K562 (cell line): ENCODE results near the gene JKAMP. TPM values are rescaled to one million over a fixed set of nuclear protein-coding genes. Genes with fewer than 3 reads are reported as not detected.

ENCODE experiments used
- ATAC-seq: fragments of 200-7000 bp; cut with Tn5 transposase; 3 replicates; pipeline ENCODE4 v1.9.1; 2020; ENCODE audit warnings: moderate library complexity
- BruUV-seq: library from RNA; stranded (reverse); fragments of 400-500 nt; replicated peaks from 2 replicates; lab custom pipeline; 2021; lab: Mats Ljungman, UMichigan
- CTCF ChIA-PET: fragments of 300-600 bp; formaldehyde crosslinking; extraction: SDS; loops from one replicate; lab custom pipeline; 2021; ENCODE audit warnings: low intra/inter-chr PET ratio; lab: Yijun Ruan, JAX
- POLR2A ChIA-PET: fragments of 300-600, 350-650 bp; sonication (Branson Sonifier 250); formaldehyde crosslinking; extraction: SDS; loops from one replicate; lab custom pipeline; 2021; ENCODE audit warnings: antibody characterized with exemption, inconsistent platforms; lab: Yijun Ruan, JAX
- DNase-seq, 4 experiments: peaks; one replicate each; pipeline versions ENCODE4 v3.0.0 to v3.0.0-alpha.2; 2011 to 2018; ENCODE audit warnings: low spot score in 3 of 4, mixed read lengths in 3 of 4; ENCODE audit errors: extremely low read depth in 1 of 4
- FAIRE-seq: peaks from 2 replicates; lab custom pipeline; 2011; peaks lifted over from hg19 to GRCh38; lab: Jason Lieb, UNC
- H2AFZ ChIP-seq: 2 replicates; pipeline ENCODE4 v1.6.0; 2011; ENCODE audit warnings: low read depth, low read length, control low read depth, inconsistent platforms
- H3K27ac ChIP-seq: fragments of 200-600 bp; 3 replicates; pipeline ENCODE4 v1.8.0; 2011; ENCODE audit warnings: low read depth, mild to moderate bottlenecking, control low read depth, inconsistent platforms, low read length, moderate library complexity, mixed read lengths; ENCODE audit errors: extremely low read depth
- H3K27me3 ChIP-seq, 2 experiments: fragments of 300-600 bp in 1 of 2; 2 replicates in 1 of 2; 3 replicates in 1 of 2; pipeline versions ENCODE4 v1.6.0 to v1.8.0; 2011; ENCODE audit warnings: inconsistent platforms in 2 of 2, low read length in 2 of 2, mild to moderate bottlenecking in 1 of 2, mixed read lengths in 1 of 2, moderate library complexity in 1 of 2; ENCODE audit not compliant: control insufficient read depth in 2 of 2, insufficient read depth in 2 of 2
- H3K36me3 ChIP-seq: fragments of 300-600 bp; 3 replicates; pipeline ENCODE4 v1.8.0; 2011; ENCODE audit warnings: mild to moderate bottlenecking, low read length, inconsistent platforms; ENCODE audit not compliant: control insufficient read depth, insufficient read depth
- H3K4me1 ChIP-seq, 2 experiments: fragments of 200-600 bp in 1 of 2; replicated peaks in 1 of 2; 2 replicates in 1 of 2; 3 replicates in 1 of 2; pipeline versions ENCODE4 v1.5.1 to v1.8.0; 2011; ENCODE audit warnings: inconsistent platforms in 2 of 2, low read length in 2 of 2, mild to moderate bottlenecking in 1 of 2, mixed read lengths in 1 of 2, moderate library complexity in 1 of 2; ENCODE audit not compliant: control insufficient read depth in 2 of 2, insufficient read depth in 2 of 2
- H3K4me2 ChIP-seq: 2 replicates; pipeline ENCODE4 v1.6.1; 2011; ENCODE audit warnings: low read length, control low read depth, inconsistent platforms, mixed read lengths; ENCODE audit not compliant: insufficient read depth
- H3K4me3 ChIP-seq: fragments of 200-600 bp; sonication (generic), shearing (Covaris generic); 2 replicates; pipeline ENCODE4 v1.5.1; 2016; ENCODE audit warnings: control low read depth, inconsistent platforms
- H3K79me2 ChIP-seq: fragments of 200-600 bp; 3 replicates; pipeline ENCODE4 v1.8.0; 2011; ENCODE audit warnings: low read length, inconsistent platforms; ENCODE audit not compliant: control insufficient read depth, insufficient read depth
- H3K9ac ChIP-seq, 2 experiments: 2 replicates each; pipeline versions ENCODE4 v1.6.0 to v1.6.1; 2011; ENCODE audit warnings: low read depth in 2 of 2, low read length in 2 of 2, control low read depth in 1 of 2, inconsistent platforms in 1 of 2, mild to moderate bottlenecking in 1 of 2, mixed read lengths in 1 of 2; ENCODE audit not compliant: insufficient read depth in 1 of 2
- H3K9me1 ChIP-seq: one replicate; pipeline ENCODE4 v1.6.0; 2011; ENCODE audit warnings: inconsistent platforms, mild to moderate bottlenecking, low read length, moderate library complexity; ENCODE audit not compliant: control insufficient read depth, insufficient read depth
- H3K9me3 ChIP-seq: replicated peaks from 2 replicates; pipeline ENCODE4 v1.5.1; 2011; ENCODE audit warnings: low read depth, low read length, inconsistent platforms; ENCODE audit not compliant: control insufficient read depth, insufficient read depth
- H4K20me1 ChIP-seq: replicated peaks from 2 replicates; pipeline ENCODE4 v1.6.1; 2011; ENCODE audit warnings: low read length, inconsistent platforms, mixed read lengths; ENCODE audit not compliant: control insufficient read depth, insufficient read depth
- ADNP ChIP-seq: fragments of 200-800 bp; sonication (Bioruptor generic); IDR thresholded peaks from 2 replicates; pipeline ENCODE4 v1.6.1; 2016; ENCODE audit warnings: missing genetic modification characterization, missing compliant biosample characterization
- ARID3B ChIP-seq: fragments of 250-450 bp; sonication (Bioruptor Pico); IDR thresholded peaks from 2 replicates; pipeline ENCODE4 v1.4.0; 2020; ENCODE audit warnings: borderline replicate concordance
- C11orf30 ChIP-seq: fragments of 450-650 bp; IDR thresholded peaks from 2 replicates; pipeline ENCODE4 v1.6.1; 2016; ENCODE audit warnings: low read depth, mild to moderate bottlenecking
- CBX8 ChIP-seq: fragments of 200-600 bp; sonication (generic); IDR thresholded peaks from 2 replicates; pipeline ENCODE4 v1.6.1; 2012; ENCODE audit warnings: borderline replicate concordance, mixed run types, low read depth, mild to moderate bottlenecking, moderate library complexity, mixed read lengths, low read length, control low read depth, inconsistent platforms; ENCODE audit not compliant: poor library complexity, severe bottlenecking; ENCODE audit errors: extremely low read depth
- JUND ChIP-seq, 2 experiments: IDR thresholded peaks; 2 replicates in 1 of 2; 3 replicates in 1 of 2; pipeline ENCODE4 v1.6.1; 2011; ENCODE audit warnings: borderline replicate concordance in 2 of 2, low read depth in 2 of 2, low read length in 2 of 2, improper control_type of control experiment in 1 of 2, missing biosample characterization in 1 of 2, missing genetic modification characterization in 1 of 2, missing genetic modification reagents in 1 of 2
- KDM1A ChIP-seq, 2 experiments: fragments of 450-650 bp; IDR thresholded peaks; 2 replicates each; pipeline ENCODE4 v1.6.1; 2016; ENCODE audit warnings: mild to moderate bottlenecking in 2 of 2
- RBBP5 ChIP-seq: fragments of 200-600 bp; sonication (generic); IDR thresholded peaks from 2 replicates; pipeline ENCODE4 v1.6.1; 2012; ENCODE audit warnings: borderline replicate concordance, mild to moderate bottlenecking, low read length, control low read depth, inconsistent platforms; ENCODE audit not compliant: insufficient read depth, poor library complexity, severe bottlenecking
- RBM15 ChIP-seq: fragments of 200-400 bp; formaldehyde crosslinking; IDR thresholded peaks from 2 replicates; pipeline ENCODE4 v1.6.1; 2018; ENCODE audit warnings: mild to moderate bottlenecking, low read length, moderate library complexity; ENCODE audit not compliant: insufficient read depth
- SMARCE1 ChIP-seq: fragments of 450-650 bp; IDR thresholded peaks from 2 replicates; pipeline ENCODE4 v1.7.1; 2016; ENCODE audit warnings: mild to moderate bottlenecking
- SRSF3 ChIP-seq: fragments of 200-400 bp; formaldehyde crosslinking; IDR thresholded peaks from 2 replicates; pipeline ENCODE4 v1.6.1; 2016; ENCODE audit warnings: mild to moderate bottlenecking, low read length, moderate library complexity; ENCODE audit not compliant: insufficient read depth
- TCF15 ChIP-seq: fragments of 250-450 bp; sonication (Bioruptor Pico); IDR thresholded peaks from 2 replicates; pipeline ENCODE4 v1.8.0; 2022; ENCODE audit warnings: moderate library complexity, mild to moderate bottlenecking, inconsistent platforms
- ZNF282 ChIP-seq: sonication (generic); formaldehyde crosslinking; IDR thresholded peaks from 2 replicates; pipeline ENCODE4 v1.8.1; 2023; ENCODE audit warnings: missing genetic modification reagents
- ZNF316 ChIP-seq: fragments of 450-650 bp; IDR thresholded peaks from 2 replicates; pipeline ENCODE4 v1.6.1; 2016
- WGBS: fragments of 100-300 bp; shearing (Covaris generic); methylation state at CpG from one replicate; pipeline ENCODE4 v1.1.6; 2016; ENCODE audit warnings: low coverage, mixed read lengths; ENCODE audit not compliant: insufficient coverage; ENCODE audit errors: missing lambda C conversion rate; 5-methylcytosine and 5-hydroxymethylcytosine counted together
- in situ Hi-C: fragments of 300-500 bp; cut with MboI; formaldehyde crosslinking; loops from 4 replicates; pipeline ENCODE4 v1.15.0; 2018; ENCODE audit warnings: inconsistent platforms, mixed read lengths
- intact Hi-C: fragments of 100-400 bp; cut with micrococcal nuclease; formaldehyde crosslinking; loops from 2 replicates; pipeline ENCODE4 v1.14.2; 2022
- polyA plus RNA-seq, 8 experiments: library from polyadenylated mRNA; depleted of rRNA in 4 of 8; stranded (reverse) in 5 of 8; unstranded in 3 of 8; fragments of >200 nt; fragmentation: Nextera tagmentation in 2 of 8; fragmentation: Illumina TruSeq in 1 of 8; extraction: Ambion mirVana in 2 of 8; extraction: Trizol in 1 of 8; gene quantifications; 2 replicates each; pipeline versions ENCODE4 v1.2.1 to v1.2.3, GENCODE V29; 2011 to 2014; ENCODE audit warnings: inconsistent platforms in 1 of 8, missing spikeins in 1 of 8
- total RNA-seq, 7 experiments: library from RNA; depleted of rRNA in 6 of 7; stranded (reverse); fragments of >200 nt in 6 of 7; fragmentation: Illumina TruSeq in 2 of 7; extraction: Trizol in 2 of 7; gene quantifications; 2 replicates each; pipeline versions ENCODE4 v1.2.1 to v1.2.3, GENCODE V29; 2011 to 2021; ENCODE audit warnings: low replicate concordance in 1 of 7

The JKAMP gene
- total and polyA plus RNA-seq, 9 of the 15 experiments (the other 6 are each of a cell fraction or from before 2014, with no cell fraction given), result 19.3 to 119 (median 33.8) TPM

GRCh38 chr14:59483363-59483762 lies 954 bp upstream of the JKAMP start:
- POLR2A ChIA-PET, result interaction anchor here (0.8 to 1.2 kb wide), 2 partner anchors 771 to 1233 kb away, joined by 3 to 4 read pairs; no protein-coding TSS in a partner anchor
- TF ChIP-seq KDM1A (IDR thresholded peaks at IDR 0.05) (0 out of 4 replicates have a peak, but pooled peaks of 1 of the 2 experiments have one; percentile 5), C11orf30 (peak; percentile 39), RBBP5 (no peak), RBM15 (no peak), TCF15 (no peak), SRSF3 (no peak), SMARCE1 (0 out of 2 replicates have a peak, but pooled peaks have one; percentile 10), ZNF282 (CRISPR knock-in tag) (0 out of 2 replicates have a peak, but pooled peaks have one; percentile 1), JUND (IDR thresholded peaks at IDR 0.05; ENCODE audit: borderline replicate concordance, low read depth, low read length) (0 out of 2 replicates have a peak, but pooled peaks have one; percentile 6), JUND (tag; IDR thresholded peaks at IDR 0.05; ENCODE audit: borderline replicate concordance, low read depth, low read length) (0 out of 3 replicates have a peak, but pooled peaks have one; percentile 16), ARID3B (CRISPR knock-in tag) (no peak), ZNF316 (0 out of 2 replicates have a peak, but pooled peaks have one; percentile 16), CBX8 (no peak), ADNP (tag) (0 out of 2 replicates have a peak, but pooled peaks have one; percentile 12)

More at GRCh38 chr14:59483363-59483762, 954 bp upstream of the JKAMP start:
- in situ Hi-C loops (no loop called here), intact Hi-C loops (no loop called here)
- Histone ChIP-seq H3K79me2 (peaks cover 73% of the 10 kb centered on the region), H4K20me1 (no peaks in the 10 kb centered on the region; the same call in none of the 2 replicates), H3K9me1 (no peaks in the 10 kb centered on the region), H3K27ac (peak overlapping the region; percentile 93), H3K4me2 (peak overlapping the region; percentile 98), H2AFZ (peak overlapping the region; percentile 97), H3K4me1 (peaks cover 14 to 24% of the 10 kb centered on the region in 2 experiments; a peak in 4 of 5 replicates), H3K27me3 (no peaks in the 10 kb centered on the region), H3K36me3 (peaks cover 28% of the 10 kb centered on the region; the same call in 2 of the 3 replicates), H3K9ac (peak overlapping the region; percentile 74 to 97), H3K9me3 (no peaks in the 10 kb centered on the region), H3K4me3 (peak overlapping the region; percentile 75)
- FAIRE-seq (no peak), DNase-seq (peak in 3 of 4 experiments; percentile 14 to 38 (median 14)), ATAC-seq (peak; percentile 6; the same call in 2 of the 3 replicates)
- CTCF ChIA-PET, result no interaction called here
- 1% methylated on average over 12 of the region's 16 CpGs for WGBS
- no TSS peak for BruUV-seq
